GM06990 (cell line): Measurements from ENCODE around the gene ZNF350.
"Not testable (repeated sequence)": the region's sequence is repeated elsewhere in the genome, so short reads cannot be mapped to it uniquely, and the experiment has no call there.

Experiments used
- DNase-seq: peaks from one replicate; pipeline ENCODE4 v3.0.0-alpha.2; 2011; ENCODE audit not compliant: insufficient read length; ENCODE audit errors: extremely low read depth
- H3K27me3 ChIP-seq: replicated peaks from 2 replicates; pipeline ENCODE4 v1.6.0; 2011; ENCODE audit warnings: low read length; ENCODE audit not compliant: control insufficient read depth, insufficient read depth
- H3K36me3 ChIP-seq: 2 replicates; pipeline ENCODE4 v1.5.1; 2011; ENCODE audit warnings: low read length; ENCODE audit not compliant: control insufficient read depth, insufficient read depth
- H3K4me3 ChIP-seq: replicated peaks from 2 replicates; pipeline ENCODE4 v1.5.1; 2011; ENCODE audit warnings: low read depth, mild to moderate bottlenecking, control low read depth, low read length
- CTCF ChIP-seq: IDR thresholded peaks from 2 replicates; pipeline ENCODE4 v1.5.1; 2011; ENCODE audit warnings: low read length, control low read depth, mild to moderate bottlenecking, inconsistent platforms; ENCODE audit not compliant: insufficient read depth, poor library complexity, severe bottlenecking

Gene ZNF350

GRCh38 chr19:51994048-51994644 lies 7.5 kb upstream of the ZNF350 start:
- Histone ChIP-seq H3K36me3 (no peaks in the 10 kb centered on the region), H3K4me3 (no peak overlapping the region), H3K27me3 (no peaks in the 10 kb centered on the region)
- DNase-seq, result no peak
- no peak for TF ChIP-seq CTCF

GRCh38 chr19:51993422-51993821 lies 6.8 kb upstream of the ZNF350 start:
- DNase-seq, result no peak
- no peaks in the 10 kb centered on the region for H3K27me3 ChIP-seq
- no peak for TF ChIP-seq CTCF
- no peaks in the 10 kb centered on the region for H3K36me3 ChIP-seq
- H3K4me3 ChIP-seq, result no peak overlapping the region

GRCh38 chr19:51983361-51983760 lies 3.3 kb downstream of the ZNF350 start:
- Histone ChIP-seq H3K36me3 (no peaks in the 10 kb centered on the region), H3K27me3 (no peaks in the 10 kb centered on the region), H3K4me3 (no peak overlapping the region)
- TF ChIP-seq CTCF, result no peak
- DNase-seq, result no peak

GRCh38 chr19:51980926-51981325 lies 5.7 kb downstream of the ZNF350 start:
- not testable (repeated sequence) for H3K4me3 ChIP-seq, H3K27me3 ChIP-seq

GRCh38 chr19:51980116-51980736 lies 6.4 kb downstream of the ZNF350 start:
- no peak for DNase-seq
- H3K27me3 ChIP-seq, result no peaks in the 10 kb centered on the region
- TF ChIP-seq CTCF, result no peak
- no peaks in the 10 kb centered on the region for H3K36me3 ChIP-seq
- no peak overlapping the region for H3K4me3 ChIP-seq

More at GRCh38 chr19:51980926-51981325, 5.7 kb downstream of the ZNF350 start:
- not testable (repeated sequence) for H3K36me3 ChIP-seq, DNase-seq

GRCh38 chr19:51978882-51979281 lies 7.8 kb downstream of the ZNF350 start:
- no peak for TF ChIP-seq CTCF

More at GRCh38 chr19:51978882-51979281, 7.8 kb downstream of the ZNF350 start:
- no peaks in the 10 kb centered on the region for H3K27me3 ChIP-seq
- H3K4me3 ChIP-seq, result no peak overlapping the region
- DNase-seq, result no peak
- no peaks in the 10 kb centered on the region for H3K36me3 ChIP-seq
